ENCODE results near the gene PALM.
A peak's percentile ranks its signal among the peaks of the same experiment; 100 is the strongest.
"Not testable (repeated sequence)": the region's sequence is repeated elsewhere in the genome, so short reads cannot be mapped to it uniquely, and the experiment has no call there.

PALM gene

DNA sequence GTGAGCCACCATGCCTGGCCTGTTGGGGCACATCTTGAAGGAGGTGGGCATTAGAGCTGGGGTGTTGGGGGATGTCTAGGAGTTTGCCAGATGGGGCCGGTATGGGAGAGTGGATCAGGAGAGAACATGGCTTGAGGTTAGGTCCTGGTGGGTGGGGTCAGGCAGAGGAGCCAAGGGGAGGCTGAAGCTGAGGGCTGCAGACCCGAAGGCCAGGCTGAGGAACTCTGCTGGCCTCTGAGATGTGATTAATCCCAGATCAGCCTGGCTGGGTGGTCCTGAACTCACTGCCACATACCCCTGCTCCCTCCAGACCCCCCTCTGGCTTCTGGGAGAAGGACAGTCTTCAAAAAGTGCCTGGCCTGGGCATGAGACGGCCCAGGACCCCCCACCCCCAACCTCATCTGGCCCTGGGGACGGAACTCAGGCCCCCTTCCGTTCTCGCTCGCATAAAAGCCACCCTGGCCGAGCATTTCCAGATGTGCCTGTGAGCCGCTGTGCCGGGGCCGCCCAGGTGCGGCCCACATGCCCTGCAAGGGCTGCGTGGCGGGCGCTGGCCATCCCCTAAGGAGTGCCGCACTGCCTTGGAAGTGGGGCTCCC, 29.8 kb upstream of the PALM start:
- DNase-seq (ENCODE audit: low read depth), result no peak

DNA sequence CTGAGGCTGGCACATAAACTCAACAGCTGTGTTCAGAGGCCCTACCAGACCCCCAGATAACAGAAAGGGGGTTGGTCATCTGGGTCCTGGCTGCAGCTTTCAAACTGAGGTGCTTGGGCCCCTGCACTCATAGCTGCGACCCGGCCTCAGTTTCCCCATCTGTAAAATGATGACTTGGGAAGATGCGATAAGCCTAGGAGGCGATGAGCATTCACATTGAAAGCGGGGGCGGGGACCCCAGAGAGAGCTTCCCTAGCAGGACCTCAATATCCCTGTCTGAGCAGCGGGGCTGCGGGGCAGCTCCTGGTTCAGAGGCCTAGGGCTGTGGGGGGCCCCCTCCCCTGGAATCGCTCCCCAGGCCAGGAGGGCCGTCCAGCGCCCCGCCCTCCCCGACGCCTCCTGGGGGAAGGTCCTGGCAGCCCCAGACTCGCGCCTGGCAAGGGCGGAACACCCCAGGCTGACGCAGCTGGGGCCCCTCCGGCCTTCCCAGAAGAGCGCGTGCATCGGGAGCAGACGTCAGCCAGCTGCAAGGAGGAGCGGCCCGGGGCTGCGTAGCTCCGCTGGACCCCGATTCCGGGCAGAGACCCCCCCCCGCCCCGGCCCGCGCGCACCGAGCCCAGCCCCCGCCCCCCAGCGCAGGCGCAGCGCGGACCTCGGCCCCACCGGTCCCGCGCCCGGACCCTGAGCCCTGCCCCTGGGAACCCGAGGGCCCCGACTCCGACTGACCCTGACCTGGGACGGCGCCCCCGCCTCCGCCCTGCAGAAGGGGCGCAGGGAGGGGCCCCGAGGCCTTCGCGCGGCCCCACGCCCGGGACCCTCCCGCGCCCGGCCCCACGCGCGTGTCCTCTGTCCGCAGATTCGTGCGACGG, 29.1 kb upstream of the PALM start:
- DNase-seq (ENCODE audit: low read depth), result no peak

DNA sequence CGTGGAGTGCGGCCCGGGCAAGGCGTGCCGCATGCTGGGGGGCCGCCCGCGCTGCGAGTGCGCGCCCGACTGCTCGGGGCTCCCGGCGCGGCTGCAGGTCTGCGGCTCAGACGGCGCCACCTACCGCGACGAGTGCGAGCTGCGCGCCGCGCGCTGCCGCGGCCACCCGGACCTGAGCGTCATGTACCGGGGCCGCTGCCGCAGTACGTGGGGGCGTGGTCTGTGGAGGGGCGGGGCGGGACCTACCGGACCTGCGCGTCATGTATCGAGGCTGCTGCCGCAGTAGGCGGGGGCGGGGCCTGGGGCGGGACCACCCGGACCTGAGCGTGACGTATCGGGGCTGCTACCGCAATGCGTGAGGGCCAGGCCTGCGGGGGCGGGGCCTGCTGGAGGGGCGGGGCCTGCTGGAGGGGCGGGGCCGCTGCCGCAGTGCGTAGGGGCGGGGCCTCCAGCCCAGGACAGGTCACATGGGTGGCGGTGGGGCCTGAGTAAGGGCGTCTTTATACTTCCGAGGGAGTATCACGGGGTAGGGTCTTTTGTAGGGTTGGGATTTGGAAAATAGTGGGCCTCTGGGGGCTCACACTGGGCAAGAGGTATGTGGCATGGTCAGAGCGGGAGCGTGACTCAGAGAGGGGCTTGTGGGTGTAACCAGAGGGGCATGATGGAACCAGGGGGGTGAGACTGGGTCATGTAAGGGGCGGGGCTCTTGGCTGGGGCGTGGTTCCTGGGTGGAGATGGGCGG, 28.3 kb upstream of the PALM start:
- DNase-seq (ENCODE audit: low read depth), result peak; percentile 99

DNA sequence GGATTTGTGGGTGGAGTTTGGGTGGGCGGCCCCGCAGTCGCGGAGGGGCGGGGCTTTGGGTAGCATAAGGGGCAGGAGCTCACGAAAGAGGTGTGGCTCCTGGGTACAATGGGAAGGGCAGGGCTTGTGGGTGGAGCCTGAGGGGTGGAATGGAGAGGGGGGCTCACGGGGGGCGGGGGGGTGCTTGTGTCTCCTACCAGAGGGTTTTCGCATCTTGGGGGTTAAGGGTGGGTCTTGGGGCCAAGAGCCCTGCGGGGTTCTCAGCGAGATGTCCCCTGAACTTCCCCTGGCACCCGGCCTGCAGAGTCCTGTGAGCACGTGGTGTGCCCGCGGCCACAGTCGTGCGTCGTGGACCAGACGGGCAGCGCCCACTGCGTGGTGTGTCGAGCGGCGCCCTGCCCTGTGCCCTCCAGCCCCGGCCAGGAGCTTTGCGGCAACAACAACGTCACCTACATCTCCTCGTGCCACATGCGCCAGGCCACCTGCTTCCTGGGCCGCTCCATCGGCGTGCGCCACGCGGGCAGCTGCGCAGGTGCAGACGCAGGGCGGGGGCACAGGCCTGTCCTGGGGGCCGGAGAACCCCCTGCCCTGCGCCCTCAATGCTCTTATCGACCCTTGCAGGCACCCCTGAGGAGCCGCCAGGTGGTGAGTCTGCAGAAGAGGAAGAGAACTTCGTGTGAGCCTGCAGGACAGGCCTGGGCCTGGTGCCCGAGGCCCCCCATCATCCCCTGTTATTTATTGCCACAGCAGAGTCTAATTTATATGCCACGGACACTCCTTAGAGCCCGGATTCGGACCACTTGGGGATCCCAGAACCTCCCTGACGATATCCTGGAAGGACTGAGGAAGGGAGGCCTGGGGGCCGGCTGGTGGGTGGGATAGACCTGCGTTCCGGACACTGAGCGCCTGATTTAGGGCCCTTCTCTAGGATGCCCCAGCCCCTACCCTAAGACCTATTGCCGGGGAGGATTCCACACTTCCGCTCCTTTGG, 27.4 kb upstream of the PALM start:
- DNase-seq (ENCODE audit: low read depth), result no peak

DNA sequence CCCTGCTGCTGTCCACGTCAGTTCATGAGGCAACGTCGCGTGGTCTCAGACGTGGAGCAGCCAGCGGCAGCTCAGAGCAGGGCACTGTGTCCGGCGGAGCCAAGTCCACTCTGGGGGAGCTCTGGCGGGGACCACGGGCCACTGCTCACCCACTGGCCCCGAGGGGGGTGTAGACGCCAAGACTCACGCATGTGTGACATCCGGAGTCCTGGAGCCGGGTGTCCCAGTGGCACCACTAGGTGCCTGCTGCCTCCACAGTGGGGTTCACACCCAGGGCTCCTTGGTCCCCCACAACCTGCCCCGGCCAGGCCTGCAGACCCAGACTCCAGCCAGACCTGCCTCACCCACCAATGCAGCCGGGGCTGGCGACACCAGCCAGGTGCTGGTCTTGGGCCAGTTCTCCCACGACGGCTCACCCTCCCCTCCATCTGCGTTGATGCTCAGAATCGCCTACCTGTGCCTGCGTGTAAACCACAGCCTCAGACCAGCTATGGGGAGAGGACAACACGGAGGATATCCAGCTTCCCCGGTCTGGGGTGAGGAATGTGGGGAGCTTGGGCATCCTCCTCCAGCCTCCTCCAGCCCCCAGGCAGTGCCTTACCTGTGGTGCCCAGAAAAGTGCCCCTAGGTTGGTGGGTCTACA, 25.9 kb upstream of the PALM start:
- DNase-seq (ENCODE audit: low read depth), result no peak

DNA sequence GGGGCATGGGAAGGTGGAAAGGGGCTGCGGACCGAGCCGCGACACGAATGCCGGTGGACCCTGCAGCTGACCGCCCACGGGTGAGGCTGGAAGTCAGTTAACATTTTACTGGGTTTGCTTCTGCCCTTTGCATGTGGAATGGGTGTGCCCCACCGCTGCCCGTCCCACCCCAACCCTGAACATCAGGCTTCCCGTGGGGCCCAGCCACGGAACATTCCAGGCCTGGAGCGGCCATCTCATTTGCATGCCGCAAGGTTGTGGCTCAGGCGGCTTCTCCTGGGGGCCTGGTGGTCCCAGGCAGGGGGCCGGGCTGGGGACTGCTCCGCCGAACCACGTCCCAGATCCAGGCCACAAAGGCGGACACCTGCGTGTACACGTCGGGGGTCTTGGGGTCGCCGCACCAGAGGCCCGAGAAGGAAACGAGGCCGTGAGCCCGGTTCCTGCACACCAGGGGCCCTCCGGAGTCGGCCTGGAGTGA, 23.2 kb upstream of the PALM start:
- no peak for DNase-seq (ENCODE audit: low read depth)

DNA sequence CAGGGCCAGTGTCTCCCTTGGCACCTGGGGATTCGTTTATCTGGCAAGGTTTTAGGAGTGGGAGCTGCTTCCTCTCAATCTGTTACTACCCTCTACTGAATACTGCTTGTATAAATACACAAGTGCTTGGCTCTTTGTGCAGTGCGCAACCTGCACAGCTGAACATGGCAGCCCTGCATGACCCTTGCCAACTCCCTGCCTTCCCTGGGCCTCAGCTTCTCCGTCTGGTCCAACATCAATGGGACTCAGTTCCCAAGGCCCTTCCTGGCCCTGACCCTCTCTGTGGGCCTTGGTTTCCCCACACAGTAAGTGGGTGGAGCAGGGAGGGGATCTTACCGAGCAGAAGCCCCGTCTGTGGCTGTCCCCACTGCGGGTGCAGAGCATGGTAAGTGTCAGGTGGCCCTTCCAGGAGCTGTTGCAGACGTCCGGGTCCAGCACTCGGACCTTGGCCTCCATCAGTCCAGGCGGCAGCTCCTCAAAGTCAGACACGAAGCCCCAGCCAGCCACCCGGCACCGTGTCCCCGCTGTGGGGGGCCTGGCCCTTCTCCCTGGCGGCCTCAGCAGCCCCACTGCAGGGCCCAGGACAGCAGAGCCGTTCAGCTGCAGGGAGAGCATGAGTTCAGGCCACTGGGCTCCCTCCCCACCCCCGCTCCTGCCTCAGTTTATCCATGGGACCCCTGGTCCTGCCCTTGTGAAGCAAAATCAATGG, 22.0 kb upstream of the PALM start:
- DNase-seq (ENCODE audit: low read depth), result no peak

DNA sequence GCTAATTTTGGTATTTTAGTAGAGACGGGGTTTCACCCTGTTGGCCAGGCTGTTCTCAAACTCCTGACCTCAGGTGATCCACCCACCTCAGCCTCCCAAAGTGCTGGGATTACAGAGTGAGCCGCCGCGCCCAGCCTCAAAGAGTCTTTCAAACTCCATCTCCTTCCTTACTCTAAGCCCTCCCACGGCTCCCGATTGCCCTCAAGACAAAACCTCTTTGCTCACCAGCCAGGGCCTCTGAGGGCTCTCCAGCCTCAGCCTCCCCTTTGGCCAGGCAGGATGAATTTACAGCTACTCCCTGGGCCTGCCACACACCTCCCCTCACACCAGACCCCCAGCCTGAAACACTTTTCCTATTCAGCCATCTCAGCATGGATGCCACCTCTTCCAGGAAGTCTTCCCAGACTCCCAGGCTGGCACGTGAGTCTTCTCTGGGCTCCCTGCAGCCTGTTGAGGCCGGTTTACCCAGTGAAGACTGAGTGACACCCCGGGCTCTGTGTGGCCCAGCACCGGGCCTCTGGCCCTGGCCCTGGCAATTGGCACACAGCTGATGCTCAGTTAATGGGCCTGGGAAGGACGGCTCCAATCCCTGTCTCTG, 21.1 kb upstream of the PALM start:
- no peak for DNase-seq (ENCODE audit: low read depth)

DNA sequence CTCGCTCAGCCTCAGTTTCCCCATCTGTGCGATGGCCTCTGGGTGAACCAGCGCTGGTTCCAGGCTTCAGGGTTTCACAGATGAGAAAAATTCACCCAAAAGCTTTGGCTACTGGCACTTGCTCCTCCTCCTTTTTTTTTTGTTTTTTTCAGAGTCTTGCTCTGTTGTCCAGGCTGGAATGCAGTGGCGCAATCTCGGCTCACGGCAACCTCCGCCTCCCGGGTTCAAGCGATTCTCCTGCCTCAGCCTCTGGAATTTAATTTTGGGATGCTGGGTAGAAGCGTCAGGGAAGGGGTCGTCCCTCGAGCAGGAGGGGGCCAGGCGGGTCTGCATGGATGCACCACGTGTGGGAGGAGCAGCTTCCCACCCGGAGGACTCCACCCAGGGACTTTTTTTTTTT, 20.5 kb upstream of the PALM start:
- DNase-seq (ENCODE audit: low read depth), result no peak

DNA sequence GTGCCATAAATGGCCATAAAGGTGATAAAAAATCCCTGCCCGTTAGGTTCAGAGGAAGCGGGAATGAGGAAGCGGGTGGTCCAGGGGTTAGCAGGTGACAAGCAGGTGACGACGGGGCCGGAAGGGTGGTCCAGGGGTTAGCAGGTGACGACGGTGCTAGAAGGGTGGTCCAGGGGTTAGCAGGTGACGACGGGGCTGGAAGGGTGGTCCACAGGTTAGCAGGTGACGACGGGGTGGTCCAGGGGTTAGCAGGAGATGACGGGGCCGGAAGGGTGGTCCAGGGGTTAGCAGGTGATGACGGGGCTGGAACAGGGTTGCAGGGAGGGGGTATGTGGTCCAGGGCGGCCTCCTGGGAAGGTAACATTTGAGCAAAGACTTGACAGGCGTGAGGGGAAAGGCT, 19.7 kb upstream of the PALM start:
- DNase-seq (ENCODE audit: low read depth), result no peak

DNA sequence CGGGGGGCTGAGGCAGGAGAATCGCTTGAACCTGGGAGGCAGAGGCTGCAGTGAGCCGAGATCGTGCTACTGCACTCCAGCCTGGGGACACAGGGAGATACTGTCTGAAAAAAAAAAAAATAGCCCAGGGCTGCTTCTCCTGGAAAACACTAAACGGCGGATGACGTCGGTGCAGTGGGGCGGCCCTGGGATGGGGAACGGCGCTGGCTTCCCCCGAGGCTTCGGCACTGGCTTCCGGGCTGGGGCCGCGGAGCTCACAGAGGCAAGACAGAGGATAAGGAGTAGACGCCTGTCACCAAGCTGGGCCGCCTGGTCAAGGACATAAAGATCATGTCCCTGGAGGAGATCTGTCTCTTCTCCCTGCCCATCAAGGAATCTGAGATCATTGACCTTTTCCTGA, 18.5 kb upstream of the PALM start:
- no peak for DNase-seq (ENCODE audit: low read depth)

DNA sequence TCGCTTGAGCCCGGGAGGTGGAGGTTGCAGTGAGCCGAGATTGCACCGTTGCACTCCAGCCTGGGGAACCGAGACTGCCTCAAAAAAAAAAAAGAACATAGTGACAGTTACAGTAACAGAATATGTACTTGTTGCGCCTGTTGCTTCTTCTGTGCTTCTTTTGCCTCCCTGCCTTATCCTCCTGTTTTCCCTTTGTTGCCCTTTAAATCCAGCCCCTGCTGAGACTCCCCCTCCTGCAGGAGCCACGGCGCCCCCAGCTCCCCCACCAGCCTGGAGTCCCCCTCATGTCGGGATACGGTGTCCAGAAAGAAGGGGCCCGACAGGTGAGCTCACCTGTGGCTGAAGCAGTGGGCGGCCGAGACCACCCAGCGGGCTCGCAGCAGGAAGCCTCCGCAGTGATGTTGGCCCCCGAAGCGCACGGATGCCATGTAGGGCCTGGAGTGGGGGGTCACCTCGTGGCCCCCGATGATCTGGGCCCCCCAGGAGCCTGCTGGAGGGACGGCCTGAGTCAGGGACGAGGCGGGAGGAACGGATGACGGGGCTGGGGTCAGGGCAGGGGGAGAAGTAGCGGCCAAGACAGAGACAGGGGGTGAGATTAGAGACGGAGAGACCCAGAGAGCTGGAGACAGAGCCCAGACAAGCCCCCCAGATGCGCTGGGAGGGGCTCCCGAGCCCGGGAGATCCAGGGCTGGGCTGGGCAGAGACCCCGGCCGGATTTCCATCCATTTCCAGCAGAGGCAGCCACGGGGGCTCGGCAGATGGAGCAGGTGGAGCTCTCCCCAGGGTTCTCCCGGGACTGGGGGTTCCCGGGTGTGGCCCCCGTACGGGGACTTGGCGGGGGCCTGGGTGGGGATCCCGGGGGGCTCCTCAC, 14.0 kb upstream of the PALM start:
- DNase-seq (ENCODE audit: low read depth), result no peak

DNA sequence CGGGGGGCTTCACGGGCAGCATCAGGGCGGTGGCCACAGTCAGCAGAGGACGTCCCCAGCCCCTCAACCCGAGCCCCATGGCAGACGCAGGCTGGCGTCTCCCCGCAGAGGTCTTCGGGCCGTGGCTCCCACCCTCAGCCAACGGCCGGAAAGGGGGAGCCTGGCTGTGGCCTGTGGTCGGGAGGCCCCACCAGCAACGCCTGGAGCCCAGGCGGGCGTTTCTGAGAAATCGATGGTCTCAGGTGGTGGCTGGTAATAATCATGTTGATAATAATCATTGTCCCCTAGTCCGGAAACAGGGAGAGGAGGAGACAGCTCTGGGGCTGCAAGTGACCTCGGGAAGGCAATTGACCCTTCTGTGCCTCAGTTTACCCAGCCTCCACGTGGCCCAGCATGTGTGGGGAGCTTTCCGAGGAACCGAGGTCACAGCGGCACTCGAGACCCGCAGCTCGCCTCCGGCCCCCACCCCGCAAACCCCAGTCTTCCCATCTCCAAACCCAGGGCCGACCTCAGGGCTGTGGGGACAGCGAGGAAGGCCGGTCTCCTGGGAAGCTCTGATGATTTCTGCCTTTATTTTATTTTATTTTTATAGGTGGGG, 13.3 kb upstream of the PALM start, which contains the start of gene PRSS57:
Gene PRSS57, minus strand, starts transcription at position 101 of the 598 bp plus-strand sequence. Its CDS starts 22 bp downstream, at position 79.
- DNase-seq (ENCODE audit: low read depth), result no peak

DNA sequence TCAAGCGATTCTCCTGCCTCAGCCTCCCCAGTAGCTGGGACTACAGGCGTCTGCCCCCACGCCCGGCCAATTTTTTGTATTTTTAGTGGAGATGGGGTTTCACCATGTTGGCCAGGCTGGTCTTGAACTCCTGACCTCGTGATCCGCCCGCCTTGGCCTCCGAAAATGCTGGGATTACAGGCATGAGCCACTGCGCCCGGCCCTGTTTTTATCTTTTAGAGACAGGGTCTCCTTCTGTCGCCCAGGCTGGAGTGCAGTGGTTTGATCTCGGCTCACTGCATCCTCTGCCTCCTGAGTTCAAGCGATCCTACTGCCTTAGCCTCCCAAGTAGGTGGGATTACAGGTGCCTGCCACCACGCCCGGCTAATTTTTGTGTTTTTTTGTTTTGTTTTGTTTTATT, 10.2 kb upstream of the PALM start:
- DNase-seq (ENCODE audit: low read depth), result not testable (repeated sequence)

DNA sequence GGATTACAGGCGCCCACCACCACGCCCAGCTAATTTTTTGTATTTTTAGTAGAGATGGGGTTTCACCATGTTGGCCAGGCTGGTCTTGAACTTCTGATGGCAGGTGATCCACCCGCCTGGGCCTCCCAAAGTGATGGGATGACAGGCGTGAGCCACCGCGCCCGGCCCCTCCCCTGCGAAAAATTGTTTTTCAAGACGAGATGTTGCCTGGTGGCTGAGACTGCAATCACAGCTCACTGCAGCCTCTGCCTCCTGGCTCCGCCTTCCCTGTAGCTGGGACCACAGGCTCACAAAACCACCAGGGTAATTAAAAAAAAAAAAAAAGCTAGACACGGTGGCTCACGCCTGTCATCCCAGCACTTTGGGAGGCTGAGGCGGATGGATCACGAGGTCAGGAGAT, 8.8 kb upstream of the PALM start:
- DNase-seq (ENCODE audit: low read depth), result not testable (repeated sequence)

DNA sequence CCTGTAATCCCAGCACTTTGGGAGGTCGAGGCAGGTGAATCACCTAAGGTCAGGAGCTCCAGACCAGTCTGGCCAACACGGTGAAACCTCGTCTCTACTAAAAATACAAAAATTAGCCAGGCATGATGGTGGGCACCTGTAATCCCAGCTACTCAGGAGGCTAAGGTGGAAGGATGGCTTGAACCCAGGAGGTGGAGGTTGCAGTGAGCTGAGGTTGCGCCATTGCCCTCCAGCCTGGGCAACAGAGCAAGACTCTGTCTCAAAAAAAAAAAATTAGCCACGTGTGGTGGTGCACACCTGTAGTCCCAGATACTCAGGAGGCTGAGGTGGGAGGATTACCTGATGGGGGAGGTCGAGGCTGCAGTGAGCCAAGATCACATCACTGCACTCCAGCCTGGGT, 5.9 kb upstream of the PALM start:
- not testable (repeated sequence) for DNase-seq (ENCODE audit: low read depth)

DNA sequence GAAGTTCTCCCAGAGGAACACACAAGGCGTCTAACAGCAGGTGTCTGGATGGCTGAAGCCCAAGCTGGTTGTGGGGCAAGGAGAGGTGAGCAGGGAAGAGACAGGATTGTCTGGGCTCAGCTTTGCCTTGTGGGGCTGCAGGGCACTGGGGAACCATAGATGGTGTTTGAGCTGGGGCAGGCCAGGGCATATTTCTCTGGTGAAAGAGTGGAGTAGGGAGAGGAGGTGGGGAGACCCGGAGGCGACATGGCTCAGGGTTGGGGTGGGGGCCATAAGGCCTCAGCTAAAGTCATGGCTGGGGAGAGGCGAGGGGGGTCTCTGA, 5.4 kb upstream of the PALM start:
- no peak for DNase-seq (ENCODE audit: low read depth)

DNA sequence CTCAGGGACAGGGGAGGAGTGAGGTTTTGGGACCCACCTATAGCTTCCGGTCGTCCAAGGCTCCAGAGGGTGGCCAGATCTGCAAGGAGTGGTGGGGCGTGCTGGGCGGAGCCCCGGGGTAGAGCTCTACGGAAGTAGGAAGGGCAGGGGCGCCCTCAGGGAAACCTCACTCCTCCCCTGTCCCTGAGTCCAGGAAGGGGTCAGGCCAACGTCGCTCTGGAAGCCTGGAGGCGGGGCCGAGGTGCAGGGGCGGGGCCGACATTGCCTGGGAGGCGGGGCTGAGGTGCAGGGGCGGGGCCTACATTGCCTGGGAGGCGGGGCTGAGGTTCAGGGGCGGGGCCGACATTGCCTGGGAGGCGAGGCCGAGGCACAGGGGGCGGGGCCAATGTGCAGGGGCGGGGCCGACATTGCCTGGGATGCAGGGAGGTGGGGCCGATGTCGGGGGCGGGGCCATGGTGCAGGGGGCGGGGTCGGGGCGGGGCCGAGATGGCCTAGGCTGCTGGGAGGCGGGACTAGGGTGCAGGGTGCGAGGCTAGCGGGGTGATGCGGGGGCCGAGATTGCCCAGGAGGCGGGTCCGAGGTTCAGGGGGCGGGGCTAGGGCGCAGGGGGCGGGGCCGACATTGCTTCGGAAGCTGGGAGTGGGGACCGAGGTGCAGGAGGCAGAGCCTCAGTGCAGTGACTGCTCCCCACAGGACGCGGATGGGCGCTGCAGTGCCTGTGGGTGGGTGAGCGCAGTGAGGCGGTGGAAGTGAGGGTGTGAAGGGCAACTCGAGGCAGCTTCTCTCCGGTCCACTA, 4.9 kb upstream of the PALM start:
- peak; percentile 39 for DNase-seq (ENCODE audit: low read depth)
